HG03442 (cell line): Measurements from ENCODE around the gene GSTK1.
"Not testable (repeated sequence)": the region's sequence is repeated elsewhere in the genome, so short reads cannot be mapped to it uniquely, and the experiment has no call there.

ENCODE experiments used
- ATAC-seq: cut with Tn5 transposase; IDR thresholded peaks from one replicate; pipeline ENCODE4 v1.9.1; 2021; ENCODE audit warnings: mild to moderate bottlenecking, moderate library complexity; ENCODE audit not compliant: unreplicated experiment

Gene GSTK1

DNA sequence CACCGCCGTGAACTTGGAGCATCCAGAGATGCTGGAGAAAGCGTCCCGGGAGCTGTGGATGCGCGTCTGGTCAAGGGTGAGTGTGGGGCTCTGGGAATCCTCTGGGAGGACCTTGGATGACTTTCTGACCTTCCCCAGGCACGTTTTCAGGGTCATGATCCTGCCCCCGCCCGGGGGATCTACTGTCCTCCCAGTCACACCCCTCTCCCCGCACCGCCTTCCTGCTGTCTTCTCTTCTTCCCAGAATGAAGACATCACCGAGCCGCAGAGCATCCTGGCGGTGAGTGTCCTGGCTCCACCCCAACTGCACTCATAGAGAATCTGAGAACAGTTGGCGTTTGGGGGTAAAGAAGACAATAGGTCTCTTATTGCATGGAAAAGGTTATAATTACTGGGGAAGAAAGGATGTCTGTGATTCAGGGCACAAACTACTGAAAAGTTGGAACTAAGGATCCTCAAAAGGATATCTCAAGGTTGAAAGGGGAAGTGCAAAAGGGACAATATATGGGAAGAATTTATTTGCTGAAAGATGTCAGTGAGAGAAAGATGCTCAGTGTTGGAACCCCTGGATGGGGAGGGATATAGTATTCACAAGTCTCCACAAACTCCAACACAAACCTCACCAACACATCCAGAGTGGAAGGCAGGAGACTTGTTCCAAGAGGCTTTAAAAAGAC lies 1.9 kb downstream of the GSTK1 start:
- no peak for ATAC-seq

DNA sequence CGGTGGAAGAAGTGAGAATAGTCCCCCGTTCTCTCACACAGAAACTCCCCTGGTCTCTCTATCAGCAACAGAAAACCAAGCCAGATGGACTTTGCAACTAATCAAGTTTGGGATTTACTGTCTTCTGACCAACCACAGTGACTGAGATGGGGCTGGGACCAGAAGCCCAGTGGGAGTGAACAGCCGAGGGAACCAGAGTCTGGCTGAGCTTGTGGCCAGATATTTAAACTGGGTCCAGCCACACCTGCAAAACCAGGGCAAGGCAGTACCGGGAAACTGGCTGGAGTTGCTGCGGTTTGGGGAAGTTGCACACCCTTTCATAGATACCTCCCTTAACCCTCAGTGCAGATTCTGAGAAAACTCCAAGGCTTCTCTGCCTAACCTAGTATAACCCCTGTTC lies 6.0 kb downstream of the GSTK1 start:
- ATAC-seq, result no peak

DNA sequence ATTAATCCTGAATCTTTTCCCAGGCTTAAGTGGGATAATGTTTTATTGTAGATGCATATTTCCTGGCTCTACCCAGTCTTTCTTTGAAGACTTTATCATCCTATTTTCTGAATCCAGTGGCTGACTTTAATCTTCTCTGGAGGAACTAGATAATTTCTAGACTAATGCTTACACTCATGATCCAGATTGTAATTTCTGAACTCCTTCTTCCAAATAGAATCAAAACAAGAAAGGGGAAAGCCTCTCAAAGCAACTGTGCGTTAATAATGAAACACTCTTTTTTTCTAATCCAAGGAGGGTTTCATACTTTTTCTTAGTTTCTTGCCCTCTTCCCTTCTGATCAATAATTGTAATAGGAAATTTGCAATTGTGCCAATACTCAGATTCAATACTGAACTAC lies 8.0 kb downstream of the GSTK1 start:
- ATAC-seq, result no peak

DNA sequence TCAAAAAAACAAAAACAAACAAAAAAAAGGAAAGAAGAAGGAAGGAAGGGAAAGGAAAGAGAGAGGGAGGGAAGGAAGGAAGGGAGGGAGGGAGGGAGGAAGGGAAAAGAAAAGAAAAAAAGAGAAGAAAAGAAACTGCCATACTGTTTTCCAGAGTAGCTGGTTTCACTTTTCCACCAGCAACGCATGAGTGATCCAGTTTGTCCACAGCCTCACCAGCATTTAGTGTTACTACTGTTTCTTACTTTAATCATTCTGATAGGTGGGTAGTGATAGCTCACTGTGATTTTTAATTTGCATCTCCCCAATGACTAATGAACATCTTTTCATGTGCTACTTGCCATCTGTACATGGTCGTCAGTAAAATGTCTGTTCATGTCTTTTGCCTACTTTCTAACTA lies 9.6 kb downstream of the GSTK1 start:
- no peak for ATAC-seq

DNA sequence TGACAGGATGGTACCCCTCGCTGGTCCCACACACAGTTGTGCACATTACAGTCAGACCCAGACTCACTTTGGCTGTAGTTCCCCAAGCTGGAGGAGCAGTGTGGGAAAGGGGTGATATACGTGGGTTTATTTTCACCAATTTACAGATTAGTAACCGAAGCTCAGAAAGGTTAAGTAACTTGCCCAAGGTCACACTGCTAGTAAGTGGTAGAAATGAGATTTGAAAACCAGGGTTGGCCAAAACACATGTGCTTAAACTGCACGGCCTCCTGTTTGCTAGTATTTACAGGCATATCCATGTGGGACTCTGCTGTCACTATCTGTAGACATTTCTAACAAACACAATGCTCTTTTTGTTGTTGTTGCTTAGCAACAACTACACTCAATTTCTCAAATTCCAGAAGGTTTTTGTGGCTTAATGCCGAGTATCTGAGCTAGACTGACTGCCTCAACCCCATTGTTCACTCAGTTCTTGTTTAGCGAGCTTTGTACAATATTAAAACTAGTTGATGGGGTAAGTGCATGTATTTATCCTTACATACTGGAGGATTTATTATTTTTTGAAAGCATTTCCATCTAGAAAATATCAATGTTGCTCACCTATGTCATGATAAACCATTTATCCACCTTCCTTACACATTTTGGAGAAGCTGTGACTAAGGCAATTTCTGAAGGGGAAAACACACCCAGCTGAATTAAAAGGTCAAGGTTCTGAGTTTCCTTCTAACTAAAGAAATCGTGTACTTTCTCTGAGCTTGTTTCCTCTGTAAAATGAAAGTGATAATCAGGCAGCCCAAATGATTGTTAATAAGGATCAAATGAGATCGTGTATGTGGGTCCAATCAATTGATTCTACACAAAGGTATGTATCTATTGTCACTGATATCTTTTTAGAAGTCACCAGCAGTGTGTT lies 16.2 kb downstream of the GSTK1 start:
- ATAC-seq, result no peak

DNA sequence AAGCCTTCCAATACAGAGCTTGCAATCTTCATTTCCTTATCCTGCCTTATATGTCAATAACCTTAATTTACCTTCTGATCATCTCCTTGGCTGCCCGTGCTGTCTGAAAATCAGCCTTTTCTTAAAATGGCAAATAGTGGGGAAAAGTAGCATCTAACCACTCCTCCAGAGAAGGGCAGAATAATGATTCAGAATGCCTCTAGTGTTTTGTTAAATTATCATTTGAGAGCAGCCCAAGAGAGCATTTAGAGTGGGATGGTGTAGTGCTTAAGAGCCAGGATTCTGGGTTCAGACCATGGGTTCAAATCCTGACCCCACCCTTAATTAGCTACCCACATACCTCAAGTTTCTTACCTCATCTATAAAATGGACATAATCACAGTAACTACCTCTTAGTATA lies 16.9 kb downstream of the GSTK1 start:
- ATAC-seq, result no peak

DNA sequence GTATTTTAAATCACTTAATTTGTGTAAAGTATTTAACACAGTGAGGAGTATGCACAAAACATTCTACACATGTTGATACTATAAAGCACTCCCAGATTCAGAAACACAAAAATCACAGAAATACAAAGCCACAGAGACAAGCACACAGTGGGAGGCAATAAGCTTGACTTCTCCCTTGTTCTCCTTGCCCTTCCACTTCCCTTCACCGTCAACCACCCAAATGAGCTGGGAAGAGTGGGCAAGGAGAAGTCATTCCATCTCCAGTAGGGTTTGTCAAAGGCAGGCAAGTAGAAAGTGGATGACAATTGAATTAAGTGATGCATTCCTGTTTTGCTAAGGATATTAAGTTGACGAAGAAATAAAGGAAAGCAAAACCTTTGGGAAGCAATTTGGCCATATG lies 17.3 kb downstream of the GSTK1 start:
- no peak for ATAC-seq

DNA sequence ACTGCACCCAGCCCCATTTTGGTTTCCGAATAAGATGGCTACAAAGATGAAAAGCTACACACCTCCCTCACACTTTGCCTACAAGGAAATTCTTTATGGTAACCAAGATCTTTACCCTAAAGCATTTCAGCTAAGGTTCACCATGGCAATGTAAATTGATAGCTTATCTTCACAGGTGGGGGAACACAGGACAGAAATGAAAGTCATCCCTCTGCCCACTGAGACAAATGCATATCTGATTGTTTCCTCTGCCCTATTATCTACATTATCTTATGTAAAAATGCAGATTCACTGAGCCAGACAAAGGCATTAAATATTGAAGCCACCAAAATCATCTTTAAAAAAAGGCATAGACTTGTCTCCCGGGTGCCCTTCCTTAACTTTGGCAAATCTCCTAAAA lies 18.3 kb downstream of the GSTK1 start:
- no peak for ATAC-seq

DNA sequence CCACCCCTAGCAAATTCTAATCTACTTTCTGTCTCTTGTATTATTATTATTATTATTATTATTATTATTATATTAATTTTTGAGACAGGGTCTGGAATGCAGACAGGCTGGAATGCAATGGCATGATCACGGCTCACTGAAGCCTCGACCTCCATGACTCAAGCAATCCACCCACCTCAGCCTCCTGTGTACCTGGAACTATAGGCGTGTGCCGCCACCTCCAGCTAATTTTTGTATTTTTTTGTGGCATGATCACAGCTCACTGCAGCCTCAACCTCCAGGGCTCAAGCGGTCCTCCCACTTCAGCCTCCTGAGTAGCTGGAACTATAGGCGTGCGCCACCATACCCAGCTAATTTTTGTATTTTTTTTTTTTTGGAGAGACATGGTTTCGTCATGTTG lies 18.9 kb downstream of the GSTK1 start:
- ATAC-seq, result no peak

DNA sequence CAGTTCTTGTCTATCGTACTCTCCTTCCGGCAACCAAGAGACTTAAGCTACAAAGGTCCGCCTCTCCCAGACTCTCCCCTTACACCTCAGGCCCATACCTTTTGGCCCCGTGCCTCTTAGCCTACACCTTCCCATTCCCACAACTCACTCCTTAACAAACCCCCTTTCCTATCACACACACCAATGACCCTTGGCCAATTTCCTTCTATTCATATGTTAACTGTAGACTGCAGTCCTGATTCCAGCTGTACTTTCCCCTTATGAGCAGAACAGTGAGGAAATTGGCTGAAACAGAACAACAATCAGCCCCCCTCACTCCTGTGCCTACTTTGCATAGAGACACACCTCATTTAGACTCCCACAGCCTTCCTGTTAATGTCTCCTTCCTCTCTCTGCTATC lies 20.1 kb downstream of the GSTK1 start:
- no peak for ATAC-seq

DNA sequence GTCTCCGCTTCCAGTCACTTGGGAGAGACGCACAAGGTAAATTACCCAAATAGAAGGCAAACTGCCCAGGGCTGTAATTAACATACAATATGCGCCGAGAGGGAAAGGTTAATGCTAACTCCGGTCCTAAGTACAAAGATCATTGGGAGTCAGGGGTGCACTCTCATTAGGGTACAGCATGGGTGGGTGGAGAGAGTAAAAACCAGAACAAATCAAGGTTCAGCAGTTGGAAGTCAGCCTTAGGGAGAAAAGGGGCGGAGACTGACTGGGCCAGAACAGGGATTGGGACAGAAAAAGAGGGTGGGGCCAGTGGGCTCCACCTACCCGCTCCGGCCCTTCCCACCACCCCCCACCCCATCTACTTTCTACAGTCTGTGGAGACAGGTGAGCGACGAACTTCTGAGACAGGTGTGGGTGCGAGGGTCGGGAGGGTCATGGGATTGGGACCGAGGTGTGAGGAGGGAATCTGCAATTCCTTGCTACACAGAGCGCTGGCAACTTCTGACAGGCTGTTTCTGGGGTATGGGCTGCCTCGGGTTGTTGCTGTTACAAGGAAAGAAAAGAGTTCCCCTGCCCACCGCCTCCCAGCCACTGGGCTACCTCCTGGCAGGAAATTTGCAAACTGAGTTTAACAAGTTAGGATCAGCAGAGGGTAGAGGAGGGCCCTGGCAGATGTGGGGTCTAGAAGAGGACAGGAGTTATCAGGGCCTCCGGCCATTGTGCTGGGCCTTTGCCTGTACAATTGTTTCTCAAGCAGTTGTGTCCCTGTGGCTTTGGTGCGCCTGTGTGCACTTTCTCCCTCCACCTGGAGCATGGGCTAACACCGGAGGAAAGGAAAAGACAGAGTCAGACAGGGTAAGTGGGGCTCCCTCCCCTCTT lies 21.6 kb downstream of the GSTK1 start, which contains the start of gene TMEM139:
Gene TMEM139, plus strand, starts transcription at position 368 of the 879 bp plus-strand sequence. CDS start 1,000 bp downstream, outside the sequence.
- no peak for ATAC-seq

DNA sequence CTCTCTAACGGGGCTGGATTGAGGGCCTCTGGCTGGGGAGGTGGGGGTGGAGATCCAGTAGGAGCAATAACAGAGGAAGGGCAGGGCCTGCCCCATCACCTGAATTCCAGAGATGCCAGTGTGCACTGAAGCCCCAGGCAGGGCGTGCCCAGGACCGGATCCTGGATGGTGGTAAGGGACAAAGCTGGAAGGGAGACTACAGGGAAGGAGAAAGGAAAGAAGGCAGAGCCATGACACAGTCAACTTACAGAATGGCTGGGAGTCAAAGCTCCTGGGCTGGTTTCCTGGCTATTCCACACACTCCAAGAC lies 22.2 kb downstream of the GSTK1 start:
- ATAC-seq, result no peak

DNA sequence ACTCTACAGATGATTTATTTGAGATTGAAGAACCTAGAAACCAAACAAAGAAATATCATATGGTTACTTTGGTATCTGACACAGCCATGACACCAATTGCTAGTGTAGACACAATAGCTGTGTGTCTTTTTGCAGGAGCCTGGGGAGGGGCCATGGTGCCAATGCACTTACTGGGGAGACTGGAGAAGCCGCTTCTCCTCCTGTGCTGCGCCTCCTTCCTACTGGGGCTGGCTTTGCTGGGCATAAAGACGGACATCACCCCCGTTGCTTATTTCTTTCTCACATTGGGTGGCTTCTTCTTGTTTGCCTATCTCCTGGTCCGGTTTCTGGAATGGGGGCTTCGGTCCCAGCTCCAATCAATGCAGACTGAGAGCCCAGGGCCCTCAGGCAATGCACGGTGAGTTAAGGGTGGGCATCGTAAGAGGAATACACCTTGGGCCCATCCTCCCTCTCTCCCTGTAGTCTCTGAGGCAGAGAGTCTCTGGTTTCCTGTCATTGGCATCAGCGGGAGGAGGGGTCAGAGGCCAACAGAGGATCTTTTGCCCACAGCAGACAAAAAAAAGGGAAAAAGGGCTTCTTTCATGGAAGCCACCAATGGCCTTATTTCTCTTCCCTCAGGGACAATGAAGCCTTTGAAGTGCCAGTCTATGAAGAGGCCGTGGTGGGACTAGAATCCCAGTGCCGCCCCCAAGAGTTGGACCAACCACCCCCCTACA lies 22.7 kb downstream of the GSTK1 start:
- ATAC-seq, result no peak

DNA sequence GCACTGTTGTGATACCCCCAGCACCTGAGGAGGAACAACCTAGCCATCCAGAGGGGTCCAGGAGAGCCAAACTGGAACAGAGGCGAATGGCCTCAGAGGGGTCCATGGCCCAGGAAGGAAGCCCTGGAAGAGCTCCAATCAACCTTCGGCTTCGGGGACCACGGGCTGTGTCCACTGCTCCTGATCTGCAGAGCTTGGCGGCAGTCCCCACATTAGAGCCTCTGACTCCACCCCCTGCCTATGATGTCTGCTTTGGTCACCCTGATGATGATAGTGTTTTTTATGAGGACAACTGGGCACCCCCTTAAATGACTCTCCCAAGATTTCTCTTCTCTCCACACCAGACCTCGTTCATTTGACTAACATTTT lies 23.3 kb downstream of the GSTK1 start:
- ATAC-seq, result no peak

DNA sequence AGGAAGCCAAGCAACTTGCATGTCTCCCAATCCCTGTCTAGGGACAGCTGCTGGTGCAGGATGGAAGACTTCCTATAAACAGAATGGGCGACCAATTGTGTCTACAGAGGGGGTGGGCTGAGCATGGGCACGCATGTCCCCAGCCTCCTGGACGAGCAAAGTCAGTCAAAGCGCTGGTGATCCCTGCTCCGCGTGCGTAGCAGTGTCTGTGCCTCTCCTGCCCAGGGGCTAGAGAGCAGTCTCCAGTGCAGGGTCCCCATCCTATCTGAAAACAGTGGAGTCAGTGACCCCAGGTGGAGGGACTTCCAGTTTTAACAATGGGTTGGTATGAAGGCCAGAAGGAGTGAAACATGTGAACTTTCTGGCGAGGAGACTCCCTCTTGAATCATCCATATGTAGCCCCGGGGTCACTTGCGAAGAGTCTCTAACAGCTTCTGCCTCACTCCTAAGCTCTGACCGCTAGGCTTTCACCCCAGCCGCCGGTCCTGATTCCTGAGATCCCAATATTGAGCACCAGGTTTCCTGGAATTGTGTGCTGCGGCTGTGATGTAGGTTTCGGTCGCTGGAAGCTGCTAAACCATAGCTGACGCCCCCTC lies 24.2 kb downstream of the GSTK1 start:
- ATAC-seq, result no peak

DNA sequence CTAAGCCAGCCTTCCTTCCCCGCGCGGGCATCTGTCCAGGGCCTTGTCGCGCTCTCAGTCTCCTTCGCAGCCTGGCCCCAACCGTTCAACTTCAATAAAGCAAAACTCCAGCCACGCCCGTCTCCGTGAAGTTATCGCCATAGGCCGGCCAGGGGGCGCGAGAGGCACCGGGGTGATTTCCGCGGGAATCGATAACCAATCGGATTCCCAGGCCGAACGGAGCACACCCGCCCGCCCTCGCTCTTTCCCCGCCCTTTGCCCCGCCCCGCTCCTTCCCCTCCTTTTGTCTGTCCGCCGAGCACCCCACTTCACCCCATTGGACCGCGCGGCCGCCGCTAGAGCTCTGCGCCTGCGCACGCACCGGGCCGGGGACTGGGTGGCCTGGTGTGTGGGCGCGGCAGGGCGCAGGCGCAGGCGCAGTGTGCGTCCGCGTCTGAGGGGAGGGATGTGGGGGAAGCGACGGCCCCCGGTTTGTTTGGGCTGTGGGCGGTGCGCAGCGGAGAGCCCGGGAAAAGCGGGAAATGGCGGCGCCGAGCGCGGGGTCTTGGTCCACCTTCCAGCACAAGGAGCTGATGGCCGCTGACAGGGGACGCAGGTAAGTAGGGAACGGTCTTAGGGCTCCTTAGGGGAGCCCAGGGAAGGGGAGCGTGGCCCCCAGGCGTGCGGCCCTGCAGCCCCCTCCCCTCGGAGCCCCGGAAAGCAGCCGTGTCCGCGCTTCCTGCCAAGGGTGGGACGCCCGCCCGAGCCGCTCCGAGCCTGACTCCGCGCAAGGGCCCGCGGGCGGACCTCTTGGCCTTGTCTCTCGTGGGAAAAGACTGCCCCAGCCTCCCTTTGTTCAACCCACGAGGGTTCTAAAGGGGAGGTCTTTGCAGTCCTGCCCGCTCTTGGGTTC lies 24.9 kb downstream of the GSTK1 start, which contains the start of gene CASP2:
Gene CASP2, plus strand, starts transcription at position 417 of the 892 bp plus-strand sequence. Its CDS starts 105 bp downstream, at position 522.
- ATAC-seq, result peak; percentile 90

DNA sequence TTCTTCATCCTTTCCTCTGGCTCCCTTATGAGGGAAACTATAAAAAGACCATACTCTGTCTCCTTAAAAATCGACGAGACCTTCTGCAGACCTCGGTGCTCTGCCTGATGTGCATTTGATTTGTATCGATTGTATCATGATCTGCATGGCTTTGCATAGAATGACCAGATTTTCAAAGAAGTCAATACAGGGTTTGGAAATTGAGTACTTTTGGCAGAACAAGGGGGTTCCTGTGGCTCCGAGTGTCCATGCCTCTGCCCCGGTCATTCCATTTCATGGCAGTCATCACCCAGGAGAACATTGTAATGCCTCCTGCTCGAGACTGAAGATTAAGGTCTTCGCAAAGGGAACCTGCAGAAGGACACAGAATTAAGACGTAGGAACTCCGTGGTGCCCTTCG lies 25.6 kb downstream of the GSTK1 start:
- ATAC-seq, result no peak

DNA sequence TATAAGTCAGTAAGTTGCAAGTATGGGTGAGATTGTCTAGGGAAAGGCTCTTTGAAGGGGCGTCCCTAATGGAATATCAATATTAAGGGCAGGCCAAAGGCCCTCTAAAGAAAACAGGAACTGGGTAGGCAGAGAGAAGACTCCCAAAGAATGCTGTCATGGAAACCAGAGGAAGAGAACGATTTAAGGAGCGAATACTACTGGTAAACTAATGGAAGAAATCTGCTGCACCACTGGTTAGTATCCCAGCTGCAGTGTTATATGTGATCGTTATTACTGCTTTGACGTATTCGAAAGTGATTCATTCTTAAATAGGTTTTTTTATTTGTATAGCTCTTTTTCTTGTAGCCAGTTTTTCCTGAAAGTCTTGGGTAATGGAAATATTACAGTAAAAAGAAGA lies 26.2 kb downstream of the GSTK1 start:
- ATAC-seq, result no peak

DNA sequence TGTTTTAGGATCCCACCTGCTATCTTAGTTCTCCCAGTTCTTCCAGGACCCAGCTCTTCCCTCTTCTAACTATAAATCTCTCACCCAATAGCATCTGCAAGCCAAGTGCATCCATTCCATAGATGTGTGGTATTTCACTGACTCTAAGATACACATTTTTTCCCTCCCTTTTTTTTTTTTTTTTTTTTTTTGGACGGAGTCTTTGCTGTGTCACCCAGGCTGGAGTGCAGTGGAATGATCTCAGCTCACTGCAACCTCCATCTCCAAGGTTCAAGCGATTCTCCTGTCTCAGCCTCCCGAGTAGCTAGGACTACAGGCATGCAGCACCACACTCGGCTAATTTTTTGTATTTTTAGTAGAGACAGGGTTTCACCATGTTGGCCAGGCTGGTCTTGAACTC lies 26.6 kb downstream of the GSTK1 start:
- ATAC-seq, result not testable (repeated sequence)
